Cardiac septum (tissue), 1 donor: Measurements from ENCODE around the gene SLC6A1. TPM values are rescaled to one million over a fixed set of nuclear protein-coding genes. Genes with fewer than 3 reads are reported as not detected.

Experiments used
- DNase-seq: peaks from one replicate; pipeline ENCODE4 v3.0.0-alpha.2; 2020; ENCODE audit warnings: low spot score
- intact Hi-C: fragments of 100-400 bp; cut with DNase I; formaldehyde crosslinking; loops from one replicate; pipeline ENCODE4 v1.14.0; 2022
- total RNA-seq: library from RNA; stranded (reverse); fragmentation: NEBNext Ultra II Directional; extraction: Animal tissue kit (Norgen Biotek cat#: 25700); gene quantifications from one replicate; pipeline ENCODE4 v1.2.1, GENCODE V29; 2021
- donor health status: DM: no; HTN: no; CAD: no.

The SLC6A1 gene
- total RNA-seq, 1 donor from 2014 or later: 2.1 TPM

DNA sequence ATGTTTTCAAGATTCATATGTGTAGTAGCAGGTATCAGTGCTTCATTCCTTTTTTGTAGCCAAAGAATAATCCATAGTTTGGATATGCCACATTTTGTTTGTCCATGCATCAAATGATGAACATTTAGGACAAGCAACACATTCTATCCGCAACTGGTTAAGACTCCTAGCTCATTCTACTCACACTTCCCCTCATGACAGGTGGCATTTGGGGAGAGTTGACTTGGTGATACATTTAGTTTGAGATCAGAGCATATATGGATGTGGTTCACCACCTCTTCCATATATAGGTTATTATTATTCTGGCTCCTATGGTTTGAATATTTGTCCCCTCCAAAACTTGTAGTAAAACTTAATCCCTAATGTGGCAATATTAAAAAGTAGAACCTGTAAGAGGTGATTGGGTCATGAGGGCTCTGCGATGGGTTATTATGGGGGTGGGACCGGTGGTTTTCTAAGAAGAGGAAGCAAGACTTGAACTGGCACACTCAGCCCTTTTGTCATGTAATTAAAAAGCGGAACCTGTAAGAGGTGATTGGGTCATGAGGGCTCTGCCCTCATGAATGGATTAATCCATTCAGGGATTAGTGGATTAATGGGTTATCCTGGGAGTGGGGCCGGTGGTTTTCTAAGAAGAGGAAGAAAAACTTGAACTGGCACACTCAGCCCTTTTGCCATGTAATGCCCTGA is 86.4 kb downstream of the SLC6A1 start:
- no peak for DNase-seq
- intact Hi-C loops: no loop called here

DNA sequence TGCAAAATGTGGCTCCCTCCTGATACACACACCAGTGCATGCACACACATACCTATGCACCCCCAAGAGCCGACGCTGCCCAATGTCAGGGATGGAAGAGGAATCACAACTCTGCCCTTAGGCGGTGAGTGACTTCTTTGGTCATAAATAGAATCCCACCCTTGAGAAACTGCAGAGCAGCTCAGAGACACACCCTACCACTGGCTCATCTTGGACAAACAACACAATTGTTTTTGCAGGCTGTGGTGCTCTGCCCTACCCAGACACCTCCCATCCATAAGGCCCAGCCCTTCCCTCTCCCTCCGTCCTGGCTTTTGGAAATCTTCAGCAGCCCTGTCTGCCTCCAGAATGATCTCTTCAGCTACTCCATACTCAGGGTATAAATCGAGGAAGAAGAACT is 87.9 kb downstream of the SLC6A1 start:
- no peak for DNase-seq
- intact Hi-C loops: no loop called here

DNA sequence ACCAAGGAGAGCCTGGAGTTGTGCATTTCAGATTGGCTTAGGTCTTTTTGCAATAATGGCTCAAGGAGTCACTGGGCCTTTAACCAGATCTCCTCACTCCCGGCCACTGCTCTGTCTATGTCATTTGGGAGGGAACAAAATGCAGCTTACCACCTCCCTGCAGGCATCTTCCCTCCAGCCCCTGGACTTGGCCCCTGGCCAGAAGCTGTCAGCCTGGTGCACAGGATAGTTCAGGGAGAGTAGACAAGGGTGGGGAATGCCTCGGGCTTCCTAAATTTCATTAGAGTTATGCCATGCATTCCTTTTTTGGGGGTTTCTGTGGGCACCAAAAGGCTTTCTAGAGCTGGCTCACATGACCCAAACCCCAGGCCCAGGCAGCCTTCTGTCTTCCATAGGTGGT is 91.5 kb downstream of the SLC6A1 start:
- intact Hi-C loops: no loop called here
- no peak for DNase-seq

DNA sequence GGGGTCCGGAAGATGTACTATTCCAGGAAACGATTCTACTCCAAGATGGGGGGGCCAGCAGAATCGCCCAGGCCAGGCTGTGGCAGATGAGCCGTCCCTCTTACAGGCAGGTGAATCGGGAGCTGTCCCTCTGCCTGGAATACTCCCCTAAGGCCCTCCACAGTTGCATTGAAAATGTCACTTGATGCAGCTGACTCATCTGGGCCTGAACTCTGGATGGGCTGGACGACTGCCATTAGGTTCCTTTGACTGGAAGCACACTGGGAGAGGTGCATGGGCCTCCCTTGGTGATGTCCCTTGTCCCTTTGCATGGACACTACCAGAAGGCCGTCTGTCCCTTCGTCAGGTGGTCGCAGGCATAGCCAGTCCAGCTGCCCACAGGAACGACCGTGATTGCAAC is 92.1 kb downstream of the SLC6A1 start:
- DNase-seq: no peak

DNA sequence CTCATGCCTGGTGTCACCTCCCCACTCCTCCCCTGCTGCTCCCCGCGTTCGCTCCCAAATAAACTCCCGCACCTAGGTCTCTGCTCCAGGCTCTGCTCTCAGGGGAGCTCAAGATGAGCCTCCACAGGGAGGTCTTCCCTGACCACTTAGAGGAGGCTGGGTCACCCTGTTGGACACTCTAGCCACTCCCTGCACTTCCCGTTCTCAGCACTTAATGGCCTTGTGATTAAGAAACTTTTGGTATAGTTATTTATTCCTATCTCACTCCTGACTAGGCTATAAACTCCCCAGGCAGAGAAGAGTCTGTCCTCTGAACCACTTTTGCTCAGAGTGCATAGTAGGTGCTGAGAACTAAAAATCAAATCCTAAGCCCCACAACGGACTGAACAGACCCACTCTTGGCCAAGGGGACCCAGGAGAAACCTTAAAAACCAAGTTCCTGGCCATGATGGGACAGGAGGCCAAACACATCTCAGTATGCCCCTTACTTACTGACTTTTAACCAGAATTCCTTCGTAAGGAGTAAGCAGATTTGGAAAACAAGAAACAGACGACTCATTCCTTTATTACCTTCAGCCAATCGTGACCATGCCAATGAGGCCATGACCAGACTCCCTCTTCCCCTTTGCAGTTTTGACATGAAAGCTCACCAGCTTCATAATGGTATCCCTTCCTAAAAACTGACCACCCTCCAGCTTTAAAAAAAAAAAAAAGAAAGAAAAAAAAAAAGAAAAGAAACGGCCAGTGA is 92.7 kb downstream of the SLC6A1 start:
- no peak for DNase-seq
- intact Hi-C loops: no loop called here

More for the DNA sequence above, 92.1 kb downstream of the SLC6A1 start:
- intact Hi-C loops: no loop called here

DNA sequence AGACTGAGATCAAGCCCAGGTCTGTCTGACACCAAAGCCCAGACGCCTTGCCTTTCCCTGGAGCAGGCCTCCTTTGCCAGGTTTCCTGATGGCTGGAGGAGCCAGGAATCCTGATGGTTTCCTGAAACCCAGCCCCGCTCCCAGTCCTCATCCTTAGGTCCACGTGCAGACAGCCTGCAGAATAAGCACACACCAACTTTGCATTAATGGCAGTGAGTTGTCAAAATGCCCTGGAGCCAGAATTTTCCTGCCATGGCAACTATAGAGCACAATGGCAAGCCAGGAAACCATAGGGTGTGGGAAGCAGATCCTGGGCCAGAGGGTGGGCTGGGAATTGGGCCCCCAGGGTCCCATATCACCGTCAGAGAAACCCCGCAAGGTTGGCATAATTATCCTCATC is 94.3 kb downstream of the SLC6A1 start:
- intact Hi-C loops: no loop called here
- no peak for DNase-seq

DNA sequence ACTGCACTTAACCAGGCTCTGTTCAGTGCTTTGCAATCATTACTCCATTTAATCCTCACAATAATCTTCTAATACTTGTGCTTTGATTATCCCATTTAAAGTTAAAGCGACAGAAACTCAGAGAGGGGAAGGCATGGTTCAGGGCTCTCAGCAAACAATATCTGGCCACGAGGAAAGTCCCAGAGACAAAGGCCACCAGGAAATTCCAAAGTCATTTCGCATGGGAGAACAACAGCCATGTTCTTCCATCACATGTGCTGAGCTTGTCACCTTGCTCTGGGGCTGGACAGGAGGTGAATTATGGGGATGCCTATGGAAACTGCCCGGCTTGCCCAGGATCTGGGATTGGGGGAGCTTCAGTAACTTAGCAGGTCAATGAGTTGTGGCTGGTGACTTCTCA is 95.5 kb downstream of the SLC6A1 start:
- no peak for DNase-seq
- intact Hi-C loops: no loop called here

DNA sequence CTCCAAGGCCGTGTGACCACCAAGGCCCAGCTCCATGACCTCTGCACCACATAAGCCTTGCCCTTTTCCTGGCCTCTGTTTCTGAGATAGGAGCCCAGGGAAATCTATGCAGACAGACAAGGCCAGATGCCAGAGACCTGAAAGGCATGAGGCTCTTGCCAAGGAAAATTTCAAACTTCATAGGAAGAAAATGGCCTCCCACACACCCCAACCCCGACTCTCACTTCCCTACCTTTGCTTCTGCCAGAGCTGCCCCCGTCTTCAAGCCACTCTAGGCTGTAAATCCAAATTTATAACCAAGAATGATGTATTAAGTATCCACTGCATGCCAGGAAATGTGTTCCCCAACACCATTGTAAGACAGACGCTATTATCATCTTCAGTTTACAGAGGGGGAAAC is 96.3 kb downstream of the SLC6A1 start:
- no peak for DNase-seq
- intact Hi-C loops: no loop called here

Other genes starting within 250 kb of the SLC6A1 start
- not detected for gene SLC6A11, start 176.5 kb upstream of the SLC6A1 start, total RNA-seq
- 4.8 TPM for gene HRH1, start 161.7 kb downstream of the SLC6A1 start, total RNA-seq